ENCODE results near the gene ZNF664. TPM values are rescaled to one million over a fixed set of nuclear protein-coding genes. Genes with fewer than 3 reads are reported as not detected.
A peak's percentile ranks its signal among the peaks of the same experiment; 100 is the strongest.

Gene ZNF664
- total RNA-seq, 1 donor from 2014 or later: 134 TPM

DNA sequence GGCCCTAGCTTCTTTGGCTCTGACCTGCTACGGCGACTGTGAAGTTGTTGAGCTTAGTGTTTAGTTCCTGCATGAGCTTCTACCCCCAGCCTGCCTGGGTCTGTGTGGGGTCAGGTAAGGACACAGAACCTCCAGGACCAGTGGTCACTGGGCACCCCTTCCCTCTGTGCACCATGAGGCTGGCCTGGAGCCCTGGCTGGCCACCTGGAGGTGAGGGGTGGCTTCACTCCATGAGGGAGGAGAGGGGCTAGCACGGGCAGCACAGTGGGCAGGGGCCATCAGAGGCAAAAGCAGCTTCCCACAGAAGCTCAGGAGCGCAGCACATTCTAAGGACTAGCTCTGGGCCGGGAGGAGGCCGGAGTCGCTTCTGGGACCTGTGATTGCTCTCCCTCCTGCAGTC, 37.1 kb upstream of the ZNF664 start:
- peaks cover 14% of the 10 kb centered on the region for H3K4me1 Mint-ChIP-seq (ENCODE audit: unreplicated experiment)
- TF ChIP-seq, protein P1, sequence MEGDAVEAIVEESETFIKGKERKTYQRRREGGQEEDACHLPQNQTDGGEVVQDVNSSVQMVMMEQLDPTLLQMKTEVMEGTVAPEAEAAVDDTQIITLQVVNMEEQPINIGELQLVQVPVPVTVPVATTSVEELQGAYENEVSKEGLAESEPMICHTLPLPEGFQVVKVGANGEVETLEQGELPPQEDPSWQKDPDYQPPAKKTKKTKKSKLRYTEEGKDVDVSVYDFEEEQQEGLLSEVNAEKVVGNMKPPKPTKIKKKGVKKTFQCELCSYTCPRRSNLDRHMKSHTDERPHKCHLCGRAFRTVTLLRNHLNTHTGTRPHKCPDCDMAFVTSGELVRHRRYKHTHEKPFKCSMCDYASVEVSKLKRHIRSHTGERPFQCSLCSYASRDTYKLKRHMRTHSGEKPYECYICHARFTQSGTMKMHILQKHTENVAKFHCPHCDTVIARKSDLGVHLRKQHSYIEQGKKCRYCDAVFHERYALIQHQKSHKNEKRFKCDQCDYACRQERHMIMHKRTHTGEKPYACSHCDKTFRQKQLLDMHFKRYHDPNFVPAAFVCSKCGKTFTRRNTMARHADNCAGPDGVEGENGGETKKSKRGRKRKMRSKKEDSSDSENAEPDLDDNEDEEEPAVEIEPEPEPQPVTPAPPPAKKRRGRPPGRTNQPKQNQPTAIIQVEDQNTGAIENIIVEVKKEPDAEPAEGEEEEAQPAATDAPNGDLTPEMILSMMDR (IDR thresholded peaks at IDR 0.05): no peak
- no peak overlapping the region for H3K4me3 Mint-ChIP-seq (ENCODE audit: unreplicated experiment)
- H3K36me3 Mint-ChIP-seq (ENCODE audit: unreplicated experiment): peaks cover 44% of the 10 kb centered on the region
- H3K9me3 Mint-ChIP-seq (ENCODE audit: unreplicated experiment): peaks cover 9% of the 10 kb centered on the region
- H3K27me3 Mint-ChIP-seq (ENCODE audit: unreplicated experiment): no peaks in the 10 kb centered on the region
- H3K27ac Mint-ChIP-seq (ENCODE audit: unreplicated experiment): no peak overlapping the region
- no peak for DNase-seq (ENCODE audit: extremely low spot score, unreplicated experiment)

DNA sequence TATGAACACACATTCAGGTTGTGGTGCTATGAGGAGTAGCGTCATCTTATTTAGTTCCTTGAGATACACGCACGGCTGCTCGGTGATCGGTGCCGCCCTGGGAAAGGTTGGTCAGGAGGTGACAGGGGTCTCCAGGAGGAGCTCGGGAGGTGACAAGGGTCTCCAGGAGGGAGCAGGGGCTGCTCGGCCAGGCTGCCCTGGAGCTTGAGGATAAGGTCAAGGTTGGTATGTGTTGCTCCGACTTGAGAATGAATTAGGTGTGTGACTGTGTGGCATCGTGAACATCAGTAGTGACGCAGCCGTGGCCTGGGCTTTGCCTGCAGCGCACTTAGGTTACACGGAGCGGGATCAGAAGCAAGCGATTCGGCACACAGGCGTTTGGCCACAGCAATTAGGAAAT, 36.5 kb upstream of the ZNF664 start:
- TF ChIP-seq, protein P1 (IDR thresholded peaks at IDR 0.05): no peak
- peaks cover 47% of the 10 kb centered on the region for H3K36me3 Mint-ChIP-seq (ENCODE audit: unreplicated experiment)
- no peak overlapping the region for H3K4me3 Mint-ChIP-seq (ENCODE audit: unreplicated experiment)
- DNase-seq (ENCODE audit: extremely low spot score, unreplicated experiment): no peak
- peaks cover 14% of the 10 kb centered on the region for H3K4me1 Mint-ChIP-seq (ENCODE audit: unreplicated experiment)
- H3K9me3 Mint-ChIP-seq (ENCODE audit: unreplicated experiment): peaks cover 9% of the 10 kb centered on the region
- no peak overlapping the region for H3K27ac Mint-ChIP-seq (ENCODE audit: unreplicated experiment)
- H3K27me3 Mint-ChIP-seq (ENCODE audit: unreplicated experiment): no peaks in the 10 kb centered on the region

DNA sequence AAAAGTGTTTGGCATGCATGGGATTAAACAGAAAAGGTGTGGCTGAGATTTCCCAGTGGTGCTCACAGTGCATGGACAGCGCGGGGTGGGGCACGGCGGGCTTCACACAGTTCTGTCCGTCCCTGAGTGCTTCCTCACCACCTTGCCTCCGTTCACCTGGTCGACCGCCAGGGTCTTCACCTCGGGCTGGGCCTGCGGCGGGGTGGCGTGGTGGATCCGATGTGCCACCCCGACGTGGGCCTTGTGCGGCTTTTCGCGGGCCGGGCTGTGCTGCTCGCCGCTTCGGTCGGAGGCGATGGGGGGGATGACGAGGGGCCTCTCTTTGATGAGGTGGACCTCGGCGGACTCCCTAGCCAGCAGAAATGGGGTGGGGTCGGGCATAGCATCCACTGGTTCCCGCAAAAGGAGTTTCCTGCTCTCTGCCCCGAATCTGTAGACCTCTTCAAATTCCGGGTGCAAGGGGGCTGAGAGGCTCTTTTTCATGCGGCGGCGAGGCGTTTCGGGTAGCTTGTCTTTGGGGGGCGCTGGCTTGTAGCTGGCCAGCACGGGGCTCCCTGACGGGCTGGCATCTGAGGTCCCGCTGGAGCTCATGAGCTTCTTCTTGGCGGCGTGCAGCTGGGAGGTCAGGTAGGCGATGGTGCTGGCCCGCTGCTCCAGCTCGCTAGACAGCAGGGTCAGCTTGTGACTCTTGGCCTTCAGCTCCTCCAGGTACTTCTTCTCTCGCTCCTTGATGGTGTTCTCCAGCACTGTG, 35.9 kb upstream of the ZNF664 start:
- Mint-ChIP-seq H3K27ac (ENCODE audit: unreplicated experiment) (no peak overlapping the region), H3K4me3 (ENCODE audit: unreplicated experiment) (no peak overlapping the region), H3K27me3 (ENCODE audit: unreplicated experiment) (no peaks in the 10 kb centered on the region), H3K4me1 (ENCODE audit: unreplicated experiment) (peaks cover 21% of the 10 kb centered on the region), H3K36me3 (ENCODE audit: unreplicated experiment) (peaks cover 52% of the 10 kb centered on the region), H3K9me3 (ENCODE audit: unreplicated experiment) (peaks cover 10% of the 10 kb centered on the region)
- TF ChIP-seq, protein P1 (IDR thresholded peaks at IDR 0.05): no peak
- no peak for DNase-seq (ENCODE audit: extremely low spot score, unreplicated experiment)

DNA sequence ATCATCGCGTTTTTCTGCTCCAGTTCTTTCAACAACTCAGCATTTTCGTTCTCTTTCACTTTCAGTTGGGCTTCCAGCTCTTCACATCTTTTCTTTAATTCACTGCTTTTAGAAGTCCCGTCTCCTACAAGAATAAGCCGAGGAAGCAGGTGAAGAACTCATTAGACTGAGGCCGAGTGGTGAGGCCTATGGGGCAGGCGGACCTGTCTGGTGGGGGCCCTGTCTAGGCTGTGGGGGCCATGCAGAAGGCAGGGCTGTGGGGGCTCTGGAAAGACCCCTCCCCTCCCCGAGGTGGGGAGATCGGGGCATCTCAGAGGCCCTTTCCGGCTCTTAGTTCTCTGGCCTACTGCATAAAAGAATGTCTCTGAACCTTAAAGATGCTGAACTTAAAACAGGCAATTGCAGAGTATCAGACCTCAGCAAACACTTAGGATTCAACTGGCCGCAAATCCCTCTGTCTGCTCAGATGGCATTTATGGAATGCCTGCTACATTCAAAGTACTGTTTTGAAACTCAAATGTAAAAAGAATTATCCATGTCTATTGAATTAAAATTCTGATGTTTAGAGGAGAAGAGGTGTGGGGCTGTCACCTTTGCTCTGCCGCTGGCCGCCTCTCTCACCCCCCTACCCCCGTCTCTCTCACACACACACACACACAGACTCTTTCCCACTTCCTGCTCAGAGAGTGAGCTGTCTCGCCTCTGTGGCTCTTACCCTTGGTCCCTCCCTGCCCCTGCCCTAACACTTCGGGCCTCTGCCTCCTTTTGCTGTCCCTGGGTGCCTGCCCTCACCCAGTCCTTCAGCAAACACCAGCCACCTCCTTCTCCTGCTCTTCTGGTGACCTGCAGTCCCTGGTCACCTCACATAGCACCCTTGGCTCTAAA, 35.1 kb upstream of the ZNF664 start:
- DNase-seq (ENCODE audit: extremely low spot score, unreplicated experiment): no peak
- H3K4me1 Mint-ChIP-seq (ENCODE audit: unreplicated experiment): peaks cover 29% of the 10 kb centered on the region
- H3K27me3 Mint-ChIP-seq (ENCODE audit: unreplicated experiment): no peaks in the 10 kb centered on the region
- H3K9me3 Mint-ChIP-seq (ENCODE audit: unreplicated experiment): peaks cover 3% of the 10 kb centered on the region
- peaks cover 48% of the 10 kb centered on the region for H3K36me3 Mint-ChIP-seq (ENCODE audit: unreplicated experiment)
- TF ChIP-seq, protein P1 (IDR thresholded peaks at IDR 0.05): no peak
- H3K4me3 Mint-ChIP-seq (ENCODE audit: unreplicated experiment): no peak overlapping the region
- H3K27ac Mint-ChIP-seq (ENCODE audit: unreplicated experiment): peak overlapping the region; percentile 31

Measured in osteocyte (in vitro differentiated cells).